NCI-H460 (cell line): ENCODE measurements around the gene MAGI3. TPM values are rescaled to one million over a fixed set of nuclear protein-coding genes. Genes with fewer than 3 reads are reported as not detected.
A peak's percentile ranks its signal among the peaks of the same experiment; 100 is the strongest.

Source experiments
- DNase-seq: peaks from one replicate; pipeline ENCODE4 v3.0.0-alpha.2; 2016; ENCODE audit warnings: low read depth; ENCODE audit errors: extremely low read depth
- polyA plus RNA-seq: library from polyadenylated mRNA; depleted of rRNA; stranded (reverse); fragments of >200 nt; gene quantifications from 2 replicates; pipeline ENCODE4 v1.2.3, GENCODE V29; 2014; cell fraction: nucleus; rRNA removed
- total RNA-seq: library from RNA; depleted of rRNA; stranded (reverse); fragments of >200 nt; shearing (Covaris generic); gene quantifications from 2 replicates; pipeline ENCODE4 v1.2.3, GENCODE V29; 2014; rRNA removed

MAGI3 gene
- total RNA-seq: 4.1 and 4.3 TPM in 2 replicates
- polyA plus RNA-seq: 3.1 and 4.1 TPM in 2 replicates

GRCh38 chr1:113389953-113390834 lies at the start of gene MAGI3:
Gene MAGI3, plus strand, starts transcription at chr1:113390515. Its CDS starts 519 bp downstream, at chr1:113391034.
- DNase-seq: peak; percentile 93

- DNase-seq: no peak
These were observed 36.7 kb upstream of the MAGI3 start for GRCh38 chr1:113353580-113353979.

- no peak for DNase-seq
These were observed 26.4 kb upstream of the MAGI3 start for GRCh38 chr1:113363935-113364334.

GRCh38 chr1:113369040-113369439 lies 21.3 kb upstream of the MAGI3 start:
- no peak for DNase-seq

GRCh38 chr1:113369699-113370098 lies 20.6 kb upstream of the MAGI3 start:
- no peak for DNase-seq

GRCh38 chr1:113370868-113371267 lies 19.4 kb upstream of the MAGI3 start:
- DNase-seq: no peak

- no peak for DNase-seq
These were observed 17.8 kb upstream of the MAGI3 start for GRCh38 chr1:113372546-113372945.

- no peak for DNase-seq
These were observed 16.7 kb upstream of the MAGI3 start for GRCh38 chr1:113373644-113374043.

GRCh38 chr1:113375878-113376277 lies 14.4 kb upstream of the MAGI3 start:
- no peak for DNase-seq

- no peak for DNase-seq
These were observed 10.2 kb upstream of the MAGI3 start for GRCh38 chr1:113380075-113380474.

GRCh38 chr1:113388017-113388620 lies 2.2 kb upstream of the MAGI3 start:
- no peak for DNase-seq

GRCh38 chr1:113388621-113389358 lies 1.5 kb upstream of the MAGI3 start:
- no peak for DNase-seq

- no peak for DNase-seq
These were observed 859 bp upstream of the MAGI3 start for GRCh38 chr1:113389359-113389952.

- DNase-seq: peak; percentile 26
These were observed 745 bp downstream of the MAGI3 start for GRCh38 chr1:113390871-113391648.

- DNase-seq: no peak
These were observed 1.4 kb downstream of the MAGI3 start for GRCh38 chr1:113391649-113392271.

GRCh38 chr1:113392541-113393128 lies 2.3 kb downstream of the MAGI3 start:
- no peak for DNase-seq

GRCh38 chr1:113394043-113394862 lies 3.9 kb downstream of the MAGI3 start:
- no peak for DNase-seq

GRCh38 chr1:113394863-113395259 lies 4.5 kb downstream of the MAGI3 start:
- DNase-seq: no peak
